ENCODE data around the gene GSAP.

GSAP gene

GRCh38 chr7:77406421-77406820 lies 9.7 kb downstream of the GSAP start:
- no peak for DNase-seq

GRCh38 chr7:77404641-77405040 lies 11.5 kb downstream of the GSAP start:
- no peak for DNase-seq

- DNase-seq: no peak
Measured at GRCh38 chr7:77403957-77404356, 12.2 kb downstream of the GSAP start.

- DNase-seq: no peak
Measured at GRCh38 chr7:77402818-77403217, 13.3 kb downstream of the GSAP start.

GRCh38 chr7:77401002-77401401 lies 15.1 kb downstream of the GSAP start:
- no peak for DNase-seq

- no peak for DNase-seq
Measured at GRCh38 chr7:77399816-77400215, 16.3 kb downstream of the GSAP start.

GRCh38 chr7:77396894-77397547 lies 19.1 kb downstream of the GSAP start:
- no peak for DNase-seq

- no peak for DNase-seq
Measured at GRCh38 chr7:77395626-77396025, 20.5 kb downstream of the GSAP start.

- no peak for DNase-seq
Measured at GRCh38 chr7:77393954-77394353, 22.2 kb downstream of the GSAP start.

- peak; percentile 17 to 61 for DNase-seq
Measured at GRCh38 chr7:77393261-77393660, 22.9 kb downstream of the GSAP start.

GRCh38 chr7:77391230-77391629 lies 24.9 kb downstream of the GSAP start:
- DNase-seq: no peak

GRCh38 chr7:77388055-77388641 lies 28.0 kb downstream of the GSAP start:
- no peak for DNase-seq

GRCh38 chr7:77386165-77386822 lies 29.9 kb downstream of the GSAP start:
- no peak for DNase-seq

GRCh38 chr7:77383333-77383740 lies 32.8 kb downstream of the GSAP start:
- no peak for DNase-seq

- DNase-seq: no peak
Measured at GRCh38 chr7:77382532-77382931, 33.6 kb downstream of the GSAP start.

GRCh38 chr7:77378584-77378983 lies 37.6 kb downstream of the GSAP start:
- DNase-seq: no peak

GRCh38 chr7:77370606-77371005 lies 45.5 kb downstream of the GSAP start:
- no peak for DNase-seq

GRCh38 chr7:77368974-77369373 lies 47.2 kb downstream of the GSAP start:
- no peak for DNase-seq

- DNase-seq: no peak
Measured at GRCh38 chr7:77367976-77368375, 48.2 kb downstream of the GSAP start.

GRCh38 chr7:77362905-77363304 lies 53.2 kb downstream of the GSAP start:
- no peak for DNase-seq

- no peak for DNase-seq
Measured at GRCh38 chr7:77360969-77361368, 55.2 kb downstream of the GSAP start.

- no peak for DNase-seq
Measured at GRCh38 chr7:77360104-77360503, 56.0 kb downstream of the GSAP start.

GRCh38 chr7:77359599-77359998 lies 56.5 kb downstream of the GSAP start:
- DNase-seq: no peak

- no peak for DNase-seq
Measured at GRCh38 chr7:77354914-77355313, 61.2 kb downstream of the GSAP start.

GRCh38 chr7:77354484-77354883 lies 61.7 kb downstream of the GSAP start:
- no peak for DNase-seq

Measured in stimulated activated CD4-positive, alpha-beta T cell treated with anti-CD3 and anti-CD28 coated beads, Interleukin-4, amount 100 ng/mL, for 4 hours (primary cell).